PFSK-1 (cell line): ENCODE data around the gene EMSY.

Experiments
- FOXP2 ChIP-seq: optimal IDR thresholded peaks from 2 replicates; pipeline ENCODE3; 2011; ENCODE audit warnings: borderline replicate concordance, control low read depth, inconsistent platforms; ENCODE audit not compliant: insufficient read depth; ENCODE audit errors: extremely low read length, extremely low read depth
- POLR2AphosphoS5 ChIP-seq: IDR thresholded peaks from 2 replicates; pipeline ENCODE4 v1.6.1; 2012; ENCODE audit warnings: low read depth, mild to moderate bottlenecking, control low read depth, low read length, moderate library complexity
- SIN3A ChIP-seq: IDR thresholded peaks from 2 replicates; pipeline ENCODE4 v1.6.1; 2012; ENCODE audit warnings: mild to moderate bottlenecking, low read length, moderate library complexity, borderline replicate concordance; ENCODE audit not compliant: insufficient read depth
- TAF1 ChIP-seq: IDR thresholded peaks from 2 replicates; pipeline ENCODE4 v1.6.1; 2012; ENCODE audit warnings: low read length, control low read depth, borderline replicate concordance; ENCODE audit not compliant: insufficient read depth
- TF ChIP-seq, protein P1 (sequence below), 2 experiments: IDR thresholded peaks; 2 replicates each; pipeline versions ENCODE4 v1.6.1 to v1.8.0; 2011 to 2012; ENCODE audit warnings: low read depth in 2 of 2, low read length in 2 of 2, control low read depth in 1 of 2, inconsistent platforms in 1 of 2, mild to moderate bottlenecking in 1 of 2, moderate library complexity in 1 of 2; ENCODE audit not compliant: insufficient read depth in 1 of 2

The EMSY gene

DNA sequence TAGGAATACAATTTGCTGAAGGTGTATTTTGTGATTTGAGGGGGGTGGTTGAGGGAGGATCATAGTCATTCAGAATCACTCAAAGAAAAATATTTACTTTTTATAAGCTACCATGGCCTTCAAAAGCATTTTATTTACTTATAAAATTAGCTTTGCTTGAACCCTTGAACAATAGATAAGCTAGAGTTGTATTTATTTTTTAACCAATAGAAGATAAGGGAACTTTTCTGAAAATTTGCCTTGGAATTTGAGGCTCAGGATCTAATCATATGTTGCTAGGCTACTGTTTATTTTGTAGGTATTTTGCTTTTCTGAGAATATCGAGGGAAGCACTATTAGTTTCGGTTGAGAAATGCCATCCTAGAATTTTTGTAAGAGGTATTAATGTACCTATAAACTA, 82.1 kb downstream of the EMSY start:
- TF ChIP-seq FOXP2 (no peak), SIN3A (no peak), TAF1 (no peak), POLR2AphosphoS5 (no peak)
- TF ChIP-seq, protein P1, sequence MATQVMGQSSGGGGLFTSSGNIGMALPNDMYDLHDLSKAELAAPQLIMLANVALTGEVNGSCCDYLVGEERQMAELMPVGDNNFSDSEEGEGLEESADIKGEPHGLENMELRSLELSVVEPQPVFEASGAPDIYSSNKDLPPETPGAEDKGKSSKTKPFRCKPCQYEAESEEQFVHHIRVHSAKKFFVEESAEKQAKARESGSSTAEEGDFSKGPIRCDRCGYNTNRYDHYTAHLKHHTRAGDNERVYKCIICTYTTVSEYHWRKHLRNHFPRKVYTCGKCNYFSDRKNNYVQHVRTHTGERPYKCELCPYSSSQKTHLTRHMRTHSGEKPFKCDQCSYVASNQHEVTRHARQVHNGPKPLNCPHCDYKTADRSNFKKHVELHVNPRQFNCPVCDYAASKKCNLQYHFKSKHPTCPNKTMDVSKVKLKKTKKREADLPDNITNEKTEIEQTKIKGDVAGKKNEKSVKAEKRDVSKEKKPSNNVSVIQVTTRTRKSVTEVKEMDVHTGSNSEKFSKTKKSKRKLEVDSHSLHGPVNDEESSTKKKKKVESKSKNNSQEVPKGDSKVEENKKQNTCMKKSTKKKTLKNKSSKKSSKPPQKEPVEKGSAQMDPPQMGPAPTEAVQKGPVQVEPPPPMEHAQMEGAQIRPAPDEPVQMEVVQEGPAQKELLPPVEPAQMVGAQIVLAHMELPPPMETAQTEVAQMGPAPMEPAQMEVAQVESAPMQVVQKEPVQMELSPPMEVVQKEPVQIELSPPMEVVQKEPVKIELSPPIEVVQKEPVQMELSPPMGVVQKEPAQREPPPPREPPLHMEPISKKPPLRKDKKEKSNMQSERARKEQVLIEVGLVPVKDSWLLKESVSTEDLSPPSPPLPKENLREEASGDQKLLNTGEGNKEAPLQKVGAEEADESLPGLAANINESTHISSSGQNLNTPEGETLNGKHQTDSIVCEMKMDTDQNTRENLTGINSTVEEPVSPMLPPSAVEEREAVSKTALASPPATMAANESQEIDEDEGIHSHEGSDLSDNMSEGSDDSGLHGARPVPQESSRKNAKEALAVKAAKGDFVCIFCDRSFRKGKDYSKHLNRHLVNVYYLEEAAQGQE (IDR thresholded peaks at IDR 0.05; ENCODE audit: insufficient read depth in 1 of 2, low read depth in 2 of 2, low read length in 2 of 2): no peak

DNA sequence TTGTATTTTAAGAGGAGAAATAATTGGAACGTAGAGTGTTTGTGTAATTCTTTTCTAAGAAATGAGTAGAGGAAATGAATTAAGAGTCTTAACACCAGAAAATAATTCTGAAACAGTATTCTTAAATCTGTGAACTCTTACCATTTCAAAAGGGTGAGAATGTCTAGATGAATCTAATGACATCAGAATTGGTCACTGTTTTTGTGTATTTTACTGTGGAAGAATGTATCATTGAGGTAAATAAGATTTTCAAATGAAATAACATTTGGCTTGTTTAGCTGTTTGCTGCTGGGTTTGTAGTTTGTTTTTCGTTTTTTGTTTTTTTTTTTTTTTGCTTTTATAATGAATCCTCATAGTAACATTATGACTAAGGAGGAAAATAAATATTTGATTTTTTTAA, 97.6 kb downstream of the EMSY start:
- TF ChIP-seq FOXP2 (no peak), TAF1 (no peak), POLR2AphosphoS5 (no peak), SIN3A (no peak)
- TF ChIP-seq, protein P1 (IDR thresholded peaks at IDR 0.05; ENCODE audit: insufficient read depth in 1 of 2, low read depth in 2 of 2, low read length in 2 of 2): no peak

DNA sequence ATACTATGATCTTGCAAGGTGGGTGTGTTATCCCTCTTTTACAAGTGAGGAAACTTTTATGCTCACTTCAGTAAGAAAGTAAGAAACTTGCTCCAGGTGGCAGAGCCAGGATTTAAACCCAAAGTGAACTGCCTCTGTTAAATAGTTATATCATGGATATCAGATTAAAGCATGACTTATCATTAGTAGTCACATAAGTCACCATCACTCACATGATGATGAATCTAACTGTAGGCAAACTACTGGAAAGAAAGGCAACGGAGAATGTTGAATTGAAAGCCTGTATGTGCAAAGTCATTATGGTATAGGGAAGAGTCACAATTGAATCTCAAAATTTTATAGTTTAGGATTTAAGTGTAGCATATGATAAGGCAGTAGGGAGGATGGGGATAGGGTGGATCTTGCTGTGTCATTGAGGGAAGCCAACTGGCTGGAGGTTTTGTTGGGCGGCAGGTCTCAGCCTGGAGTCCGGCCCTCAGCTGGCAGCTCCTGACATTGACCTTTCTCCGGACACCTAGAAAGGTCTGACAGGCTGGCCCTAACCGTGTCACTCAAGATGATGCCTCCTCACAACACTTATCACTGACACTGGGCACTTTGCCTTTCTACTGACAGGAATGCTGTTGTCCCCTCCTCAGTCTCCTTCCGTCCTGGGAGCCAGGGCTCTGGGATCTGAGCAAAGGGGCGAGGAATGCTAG, 98.3 kb downstream of the EMSY start:
- no peak for TF ChIP-seq POLR2AphosphoS5
- TF ChIP-seq FOXP2: no peak
- no peak for TF ChIP-seq SIN3A
- TF ChIP-seq, protein P1 (IDR thresholded peaks at IDR 0.05; ENCODE audit: insufficient read depth in 1 of 2, low read depth in 2 of 2, low read length in 2 of 2): no peak
- no peak for TF ChIP-seq TAF1

GRCh38 chr11:76550781-76551180, 106.0 kb downstream of the EMSY start:
- TF ChIP-seq, protein P1 (IDR thresholded peaks at IDR 0.05; ENCODE audit: insufficient read depth in 1 of 2, low read depth in 2 of 2, low read length in 2 of 2): no peak
- no peak for TF ChIP-seq TAF1
- no peak for TF ChIP-seq SIN3A
- TF ChIP-seq FOXP2: no peak
- TF ChIP-seq POLR2AphosphoS5: no peak

DNA sequence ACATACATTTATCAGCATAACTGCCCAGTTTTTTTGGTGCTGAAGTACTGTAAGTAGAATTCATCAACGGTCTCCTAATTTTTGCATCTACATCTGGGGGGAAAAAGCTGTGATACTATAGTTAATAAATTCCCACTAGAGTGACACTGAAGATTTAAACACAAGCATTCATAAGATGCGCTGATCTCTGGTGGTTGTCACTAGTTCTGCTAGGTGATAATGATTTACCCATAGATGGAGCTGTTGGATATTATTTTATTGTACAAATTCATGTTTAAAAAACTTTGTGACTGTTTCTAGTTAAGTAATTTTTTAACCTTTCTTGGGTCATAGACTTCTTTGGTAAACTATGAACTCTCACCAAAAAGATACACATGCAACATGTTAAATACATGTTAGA, 106.6 kb downstream of the EMSY start:
- no peak for TF ChIP-seq TAF1
- TF ChIP-seq POLR2AphosphoS5: no peak
- TF ChIP-seq, protein P1 (IDR thresholded peaks at IDR 0.05; ENCODE audit: insufficient read depth in 1 of 2, low read depth in 2 of 2, low read length in 2 of 2): no peak
- TF ChIP-seq SIN3A: no peak
- TF ChIP-seq FOXP2: no peak
